A549 (cell line): ENCODE measurements around the gene NPR3. TPM values are rescaled to one million over a fixed set of nuclear protein-coding genes. Genes with fewer than 3 reads are reported as not detected.

Source experiments
- ATAC-seq, 2 experiments: fragments of 200-7000 bp in 1 of 2; fragments of >200 bp in 1 of 2; cut with Nextera tagmentation in 1 of 2; cut with Tn5 transposase in 1 of 2; 3 replicates each; pipeline versions ENCODE4 v1.8.0 to v1.9.1; 2018 to 2020; ENCODE audit warnings: mild to moderate bottlenecking in 1 of 2, moderate library complexity in 1 of 2
- CTCF ChIA-PET: fragments of 300-600 bp; sonication (Branson Sonifier 250); formaldehyde crosslinking; extraction: SDS; loops from one replicate; lab custom pipeline; 2021; ENCODE audit warnings: antibody characterized with exemption, inconsistent platforms; lab: Yijun Ruan, JAX
- POLR2A ChIA-PET: fragments of 350-600 bp; formaldehyde crosslinking; extraction: SDS; loops from one replicate; lab custom pipeline; 2021; ENCODE audit warnings: antibody characterized with exemption, inconsistent platforms; lab: Yijun Ruan, JAX
- DNase-seq, 2 experiments: peaks; one replicate each; pipeline versions ENCODE4 v3.0.0 to v3.0.0-alpha.2; 2011 to 2016; ENCODE audit warnings: low read depth in 1 of 2, low spot score in 1 of 2
- FAIRE-seq: peaks from 2 replicates; lab custom pipeline; 2011; peaks lifted over from hg19 to GRCh38; lab: Jason Lieb, UNC
- H3K27ac ChIP-seq, 2 experiments: fragments of >200 bp; sonication (Bioruptor Twin); formaldehyde crosslinking; 3 replicates each; pipeline ENCODE4 v1.5.1; 2016 to 2017
- H3K4me1 ChIP-seq: fragments of >200 bp; sonication (Bioruptor Twin); formaldehyde crosslinking; 3 replicates; pipeline ENCODE4 v1.6.1; 2016
- H3K4me2 ChIP-seq: fragments of >200 bp; sonication (Bioruptor Twin); formaldehyde crosslinking; 3 replicates; pipeline ENCODE4 v1.6.1; 2016
- H3K4me3 ChIP-seq: fragments of >200 bp; sonication (Bioruptor Twin); formaldehyde crosslinking; 3 replicates; pipeline ENCODE4 v1.5.1; 2016
- H3K9me3 ChIP-seq: fragments of >200 bp; sonication (Bioruptor Twin); formaldehyde crosslinking; 3 replicates; pipeline ENCODE4 v1.6.1; 2016
- CBX8 ChIP-seq: fragments of 200-600 bp; sonication (generic); IDR thresholded peaks from 2 replicates; pipeline ENCODE4 v1.6.1; 2016
- CEBPB ChIP-seq, 2 experiments: fragments of >200 bp in 1 of 2; sonication (Bioruptor Twin) in 1 of 2; formaldehyde crosslinking in 1 of 2; IDR thresholded peaks; 2 replicates each; pipeline ENCODE4 v1.6.1; 2012 to 2016
- CTCF ChIP-seq: fragments of >200 bp; sonication (Bioruptor Twin); formaldehyde crosslinking; IDR thresholded peaks from 3 replicates; pipeline ENCODE4 v1.5.1; 2016
- ELK1 ChIP-seq: fragments of 150-350 bp; IDR thresholded peaks from 2 replicates; pipeline ENCODE4 v1.6.1; 2014; ENCODE audit warnings: low read depth, mild to moderate bottlenecking, low read length
- EP300 ChIP-seq, 2 experiments: fragments of >200 bp; sonication (Bioruptor Twin); formaldehyde crosslinking; IDR thresholded peaks; 2 replicates in 1 of 2; 3 replicates in 1 of 2; pipeline ENCODE4 v1.6.1; 2016 to 2017
- GATA3 ChIP-seq: IDR thresholded peaks from 2 replicates; pipeline ENCODE4 v1.6.1; 2012; ENCODE audit warnings: borderline replicate concordance
- HDAC2 ChIP-seq: fragments of 200-600 bp; sonication (generic); IDR thresholded peaks from 2 replicates; pipeline ENCODE4 v1.6.1; 2016
- HEYL ChIP-seq: fragments of 250-450 bp; sonication (Bioruptor Pico); IDR thresholded peaks from 2 replicates; pipeline ENCODE4 v1.8.0; 2021; ENCODE audit warnings: mild to moderate bottlenecking, moderate library complexity
- HOXB13 ChIP-seq: fragments of 250-450 bp; sonication (Bioruptor Pico); IDR thresholded peaks from 2 replicates; pipeline ENCODE4 v1.5.0; 2020; ENCODE audit warnings: low read depth, mild to moderate bottlenecking, moderate library complexity
- HOXB5 ChIP-seq: fragments of 250-450 bp; sonication (Bioruptor Pico); IDR thresholded peaks from 2 replicates; pipeline ENCODE4 v1.5.0; 2020; ENCODE audit warnings: mild to moderate bottlenecking, moderate library complexity
- JUN ChIP-seq, 2 experiments: fragments of >200 bp; sonication (Bioruptor Twin); formaldehyde crosslinking; IDR thresholded peaks; 2 replicates in 1 of 2; 3 replicates in 1 of 2; pipeline ENCODE4 v1.6.1; 2016 to 2017
- MAFK ChIP-seq: fragments of 450-650 bp; IDR thresholded peaks from 2 replicates; pipeline ENCODE4 v1.6.1; 2014; ENCODE audit not compliant: partially characterized antibody
- MYC ChIP-seq: IDR thresholded peaks from 2 replicates; pipeline ENCODE4 v1.6.1; 2012; ENCODE audit warnings: mild to moderate bottlenecking, inconsistent platforms, low read length, improper control_type of control experiment, borderline replicate concordance
- RNF2 ChIP-seq: fragments of 200-600 bp; sonication (generic); IDR thresholded peaks from 2 replicates; pipeline ENCODE4 v1.6.1; 2016; ENCODE audit warnings: low read depth, mild to moderate bottlenecking, antibody characterized with exemption, moderate library complexity, borderline replicate concordance
- SREBF2 ChIP-seq: fragments of 450-650 bp; IDR thresholded peaks from 2 replicates; pipeline ENCODE4 v1.6.1; 2014; ENCODE audit warnings: mild to moderate bottlenecking, moderate library complexity
- USF2 ChIP-seq: fragments of 450-650 bp; IDR thresholded peaks from 2 replicates; pipeline ENCODE4 v1.6.1; 2014; ENCODE audit warnings: antibody characterized with exemption
- ZFP36 ChIP-seq: fragments of 450-650 bp; IDR thresholded peaks from 2 replicates; pipeline ENCODE4 v1.6.1; 2014; ENCODE audit warnings: borderline replicate concordance; ENCODE audit not compliant: partially characterized antibody
- ZNF302 ChIP-seq: fragments of 250-450 bp; sonication (Bioruptor Pico); IDR thresholded peaks from 2 replicates; pipeline ENCODE4 v1.9.0; 2021; ENCODE audit warnings: inconsistent platforms, mild to moderate bottlenecking, moderate library complexity
- ZSCAN20 ChIP-seq: fragments of 250-450 bp; sonication (Bioruptor Pico); IDR thresholded peaks from 2 replicates; pipeline ENCODE4 v1.8.0; 2022; ENCODE audit warnings: mild to moderate bottlenecking, moderate library complexity
- WGBS: methylation state at CpG from one replicate; pipeline ENCODE4 v1.1.6; 2017; ENCODE audit errors: missing lambda C conversion rate; 5-methylcytosine and 5-hydroxymethylcytosine counted together
- polyA plus RNA-seq, 4 experiments: library from polyadenylated mRNA; depleted of rRNA in 3 of 4; stranded (reverse); fragments of >200 nt; fragmentation: RNase III in 1 of 4; extraction: RNeasy Plus Mini Kit Qiagen cat#74134 plus additional on column Dnase treatment in 1 of 4; gene quantifications; 2 replicates in 3 of 4; 3 replicates in 1 of 4; pipeline ENCODE4 v1.2.3, GENCODE V29; 2011 to 2017
- TF ChIP-seq, protein P1 (sequence below): fragments of >200 bp; sonication (Bioruptor Twin); formaldehyde crosslinking; IDR thresholded peaks from 3 replicates; pipeline ENCODE4 v1.6.1; 2016

The NPR3 gene
- polyA plus RNA-seq, 2 of the 4 experiments (the other 2 are of a cell fraction), result 16.4 to 18.6 TPM

DNA sequence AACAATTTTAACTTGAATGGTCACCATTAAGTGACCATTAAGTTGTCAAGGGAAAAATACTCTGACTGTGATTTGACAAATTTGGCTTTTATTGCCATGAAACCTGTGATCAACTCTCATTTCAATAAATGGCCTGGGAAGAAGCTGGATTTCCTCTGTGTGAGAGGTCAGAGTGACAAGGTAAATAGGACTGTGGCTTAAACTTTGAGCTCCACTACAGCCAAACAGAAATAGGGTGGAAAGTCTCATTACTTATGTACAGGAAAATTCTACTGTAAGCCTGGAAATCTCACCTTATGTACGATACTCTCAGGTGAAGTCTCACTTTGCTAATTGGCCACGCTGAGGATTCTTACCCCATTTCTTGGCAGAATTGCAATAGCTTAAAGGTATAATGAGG, 67.3 kb downstream of the NPR3 start:
- CTCF ChIA-PET, result interaction anchor here (0.7 to 1.4 kb wide), 3 partner anchors 32 to 402 kb away, joined by 3 to 4 read pairs (median 3); no protein-coding TSS in a partner anchor
- DNase-seq (no peak), FAIRE-seq (no peak), ATAC-seq (no peak)
- 98% methylated on average over 2 of the region's 2 CpGs for WGBS
- no peak overlapping the region for H3K4me2 ChIP-seq
- no peak overlapping the region for H3K27ac ChIP-seq
- no peaks in the 10 kb centered on the region for H3K4me1 ChIP-seq
- POLR2A ChIA-PET, result no interaction called here
- no peak overlapping the region for H3K4me3 ChIP-seq
- TF ChIP-seq HDAC2 (no peak), CEBPB (IDR thresholded peaks at IDR 0.05) (no peak), ZNF302 (no peak)
- TF ChIP-seq, protein P1, sequence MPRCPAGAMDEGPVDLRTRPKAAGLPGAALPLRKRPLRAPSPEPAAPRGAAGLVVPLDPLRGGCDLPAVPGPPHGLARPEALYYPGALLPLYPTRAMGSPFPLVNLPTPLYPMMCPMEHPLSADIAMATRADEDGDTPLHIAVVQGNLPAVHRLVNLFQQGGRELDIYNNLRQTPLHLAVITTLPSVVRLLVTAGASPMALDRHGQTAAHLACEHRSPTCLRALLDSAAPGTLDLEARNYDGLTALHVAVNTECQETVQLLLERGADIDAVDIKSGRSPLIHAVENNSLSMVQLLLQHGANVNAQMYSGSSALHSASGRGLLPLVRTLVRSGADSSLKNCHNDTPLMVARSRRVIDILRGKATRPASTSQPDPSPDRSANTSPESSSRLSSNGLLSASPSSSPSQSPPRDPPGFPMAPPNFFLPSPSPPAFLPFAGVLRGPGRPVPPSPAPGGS, result no peak
- TF ChIP-seq, all 56 proteins: peak for 0
- H3K9me3 ChIP-seq, result peaks cover 15% of the 10 kb centered on the region; the same call in 2 of the 3 replicates

DNA sequence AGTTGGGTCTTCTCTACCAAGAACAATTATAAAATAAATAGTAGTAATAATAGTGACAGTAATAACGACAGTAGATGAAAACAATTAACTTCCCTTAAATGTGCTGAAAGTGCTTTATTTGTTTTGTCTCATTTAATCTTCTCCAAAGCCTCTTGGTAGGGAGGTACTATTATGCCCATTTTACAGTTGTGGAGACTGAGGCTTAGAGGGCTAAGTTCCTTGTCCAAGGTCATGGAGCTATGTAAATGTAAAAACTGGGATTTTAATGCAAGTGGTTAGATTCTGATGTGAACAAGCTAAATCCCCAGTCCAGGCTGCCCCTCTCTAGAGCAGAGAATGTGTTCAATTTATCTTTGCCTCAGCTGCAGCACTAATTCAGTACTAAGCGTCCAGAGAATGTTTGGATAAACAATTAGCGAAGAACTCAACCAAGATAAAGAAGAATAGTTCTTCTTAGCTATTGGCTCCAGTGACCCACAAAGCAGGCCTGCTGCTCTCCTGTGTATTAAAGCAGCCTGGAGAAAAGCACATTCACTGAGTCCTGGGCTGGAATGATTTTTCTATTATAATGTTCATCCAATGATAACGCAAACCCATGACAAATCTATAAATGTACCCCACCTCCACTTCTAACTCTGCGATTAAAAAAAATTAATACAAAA, 68.8 kb downstream of the NPR3 start:
- WGBS, result 88% methylated on average over 5 of the region's 5 CpGs
- POLR2A ChIA-PET, result no interaction called here
- DNase-seq (no peak), ATAC-seq (no peak), FAIRE-seq (no peak)
- H3K4me2 ChIP-seq, result no peak overlapping the region
- TF ChIP-seq HOXB5 (CRISPR knock-in tag) (no peak), ZNF302 (no peak)
- TF ChIP-seq, all 56 proteins: peak for 0
- Histone ChIP-seq H3K4me3 (no peak overlapping the region), H3K9me3 (peaks cover 15% of the 10 kb centered on the region; the same call in 2 of the 3 replicates), H3K4me1 (no peaks in the 10 kb centered on the region), H3K27ac (no peak overlapping the region)
- CTCF ChIA-PET, result no interaction called here

GRCh38 chr5:32780508-32780919, 69.4 kb downstream of the NPR3 start:
- H3K4me1 ChIP-seq, result 0 out of 3 replicates have a peak, but pooled peaks cover under 1% of the 10 kb centered on the region
- ChIA-PET CTCF (no interaction called here), POLR2A (no interaction called here)
- FAIRE-seq, result no peak
- no peak overlapping the region for H3K4me3 ChIP-seq
- no peak for ATAC-seq
- DNase-seq, result no peak
- no peak overlapping the region for H3K4me2 ChIP-seq
- H3K9me3 ChIP-seq, result peaks cover 10% of the 10 kb centered on the region; the same call in 2 of the 3 replicates
- H3K27ac ChIP-seq, result no peak overlapping the region
- no peak for TF ChIP-seq CBX8
- 78% methylated on average over 10 of the region's 10 CpGs for WGBS

- no peaks in the 10 kb centered on the region for H3K9me3 ChIP-seq
- 0 out of 3 replicates have a peak, but pooled peaks cover 6% of the 10 kb centered on the region for H3K4me1 ChIP-seq
- no peak overlapping the region for H3K4me2 ChIP-seq
- peak; percentile 51 for TF ChIP-seq MAFK
- TF ChIP-seq USF2, result no peak
- TF ChIP-seq RNF2, result no peak
- TF ChIP-seq GATA3, result no peak
- TF ChIP-seq HEYL (CRISPR knock-in tag), result no peak
- DNase-seq (no peak), ATAC-seq (no peak), FAIRE-seq (no peak)
- CTCF ChIA-PET, result no interaction called here
- 90% methylated on average over 4 of the region's 4 CpGs for WGBS
- H3K27ac ChIP-seq, result no peak overlapping the region
- H3K4me3 ChIP-seq, result no peak overlapping the region
- POLR2A ChIA-PET, result no interaction called here
These were observed 72.5 kb downstream of the NPR3 start for GRCh38 chr5:32783661-32784060.

DNA sequence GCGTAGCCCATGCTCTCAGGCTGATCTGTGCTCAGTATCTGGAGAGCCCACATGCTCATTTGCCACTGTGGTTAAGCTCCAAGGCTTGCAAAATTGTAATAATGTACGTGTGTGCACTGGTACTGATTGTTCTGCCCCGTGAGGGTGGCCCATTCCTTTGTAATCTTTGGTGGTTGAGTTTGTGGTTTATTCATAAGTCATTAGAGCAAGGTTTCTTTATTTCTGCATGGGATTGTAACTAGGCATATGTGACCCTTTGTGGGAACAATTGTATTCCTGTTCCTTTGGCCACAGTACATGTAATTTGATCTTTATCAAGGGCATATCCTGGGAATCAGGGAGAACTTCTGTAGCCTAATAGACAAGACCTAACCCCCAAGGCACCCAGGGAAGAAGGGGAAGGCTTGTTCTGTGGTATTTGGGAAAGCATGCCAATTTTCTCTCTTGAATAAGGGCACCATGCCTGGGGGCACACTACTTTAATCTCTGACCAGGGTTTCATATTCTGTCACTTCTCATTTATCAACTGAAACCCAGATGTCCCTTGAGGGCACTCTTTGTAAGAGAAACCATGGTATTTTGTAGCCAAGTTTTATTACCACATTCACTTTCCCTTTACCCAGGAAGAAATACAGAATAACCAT, 74.6 kb downstream of the NPR3 start:
- FAIRE-seq, result no peak
- Histone ChIP-seq H3K4me3 (no peak overlapping the region), H3K27ac (0 out of 6 replicates have a peak overlapping the region, but pooled peaks of 1 of the 2 experiments have one; percentile 24), H3K9me3 (no peaks in the 10 kb centered on the region), H3K4me1 (0 out of 3 replicates have a peak, but pooled peaks cover 12% of the 10 kb centered on the region), H3K4me2 (no peak overlapping the region)
- WGBS, result 91% methylated on average over 3 of the region's 3 CpGs
- no peak for ATAC-seq
- no peak for DNase-seq
- POLR2A ChIA-PET, result no interaction called here
- CTCF ChIA-PET, result interaction anchor here (1.1 kb wide), 1 partner anchor 67 kb away, joined by 6 read pairs; no protein-coding TSS in a partner anchor
- TF ChIP-seq HOXB13 (CRISPR knock-in tag), result no peak
- TF ChIP-seq JUN (IDR thresholded peaks at IDR 0.05), result no peak
- no peak for TF ChIP-seq GATA3
- TF ChIP-seq MYC, result no peak
- TF ChIP-seq CTCF, result no peak
- TF ChIP-seq CEBPB (IDR thresholded peaks at IDR 0.05), result no peak
- TF ChIP-seq ELK1, result no peak
- no peak for TF ChIP-seq SREBF2
- no peak for TF ChIP-seq ZFP36
- TF ChIP-seq EP300 (IDR thresholded peaks at IDR 0.05), result no peak
- TF ChIP-seq ZSCAN20, result no peak
